Measurements from ENCODE around the gene CYLC2. TPM values are rescaled to one million over a fixed set of nuclear protein-coding genes. Genes with fewer than 3 reads are reported as not detected.

CYLC2 gene
- total RNA-seq, 1 donor from 2014 or later: not detected

DNA sequence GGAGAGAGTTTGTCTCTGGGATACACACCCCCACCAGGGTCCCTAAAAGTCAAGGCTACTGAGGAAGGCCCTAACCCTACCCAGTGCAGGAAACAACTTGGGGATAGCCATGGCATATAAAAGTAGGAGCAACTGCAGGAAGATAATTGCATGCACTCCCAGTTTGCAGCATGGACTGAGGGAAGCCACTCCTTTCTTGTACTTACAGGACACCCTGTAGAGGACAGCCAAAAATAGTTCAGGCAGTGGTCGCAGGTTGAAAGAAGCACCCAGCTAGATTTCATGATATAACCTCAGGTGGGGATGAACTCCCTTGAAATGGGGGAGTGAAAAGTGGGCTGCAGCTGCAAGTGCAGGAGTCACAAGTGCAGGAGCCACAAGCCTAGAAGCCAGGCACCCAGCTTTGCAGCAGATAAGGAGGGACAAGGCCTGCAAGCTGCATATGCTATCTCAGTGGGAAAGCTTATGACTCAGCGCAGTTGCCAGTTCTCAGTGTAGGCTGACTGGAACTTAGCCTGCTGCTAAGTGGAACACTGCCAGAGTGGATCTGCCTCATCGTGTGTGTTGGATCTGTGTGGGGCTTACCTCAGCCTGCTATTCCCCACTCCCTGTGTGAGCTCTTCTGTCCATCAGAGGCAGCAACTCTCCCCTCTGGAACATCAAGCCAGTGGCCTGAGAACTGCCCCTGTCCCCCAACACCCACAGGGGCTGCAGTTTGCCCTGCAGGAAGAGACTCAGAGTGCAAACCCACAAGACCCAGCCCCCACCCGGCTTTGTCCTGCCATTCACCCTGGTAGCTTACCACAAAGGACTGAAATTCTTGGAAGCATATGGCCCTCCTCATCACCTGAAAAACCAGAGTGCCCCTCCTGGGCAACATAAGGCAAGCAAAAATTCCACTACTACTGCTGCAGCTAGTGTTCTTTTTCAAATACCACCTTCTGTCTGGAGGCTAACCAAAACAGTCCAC, 42.7 kb downstream of the CYLC2 start:
- no peaks in the 10 kb centered on the region for H3K27me3 Mint-ChIP-seq (ENCODE audit: low read depth)
- no peak for DNase-seq (ENCODE audit: low spot score)
- intact Hi-C loops (cut with micrococcal nuclease): no loop called here
- H3K36me3 Mint-ChIP-seq (ENCODE audit: low read depth): no peaks in the 10 kb centered on the region
- peaks cover 29% of the 10 kb centered on the region for H3K9me3 Mint-ChIP-seq
- no peak overlapping the region for H3K27ac Mint-ChIP-seq
- no peak overlapping the region for H3K4me3 Mint-ChIP-seq (ENCODE audit: low read depth)
- no peaks in the 10 kb centered on the region for H3K4me1 Mint-ChIP-seq (ENCODE audit: low read depth)

DNA sequence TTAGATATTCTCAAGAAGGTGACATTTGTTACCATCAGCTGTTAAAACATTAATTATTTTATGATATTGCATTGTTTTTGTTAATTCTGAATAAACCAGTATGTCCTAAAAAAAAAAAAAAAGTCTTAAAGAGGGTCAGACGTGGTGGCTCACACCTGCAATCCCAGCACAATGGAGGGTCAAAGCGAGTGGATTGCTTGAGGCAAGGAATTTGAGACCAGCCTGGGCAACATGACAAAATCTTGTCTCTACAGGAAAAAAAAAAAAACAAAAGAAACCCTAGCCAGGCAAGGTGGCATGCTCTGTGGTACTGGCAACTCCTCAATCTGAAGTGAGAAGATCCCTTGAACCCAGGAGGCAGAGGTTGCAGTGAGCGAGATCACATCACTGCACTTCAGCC, 46.8 kb downstream of the CYLC2 start:
- Mint-ChIP-seq H3K4me1 (ENCODE audit: low read depth) (no peaks in the 10 kb centered on the region), H3K36me3 (ENCODE audit: low read depth) (no peaks in the 10 kb centered on the region), H3K27me3 (ENCODE audit: low read depth) (no peaks in the 10 kb centered on the region), H3K27ac (no peak overlapping the region), H3K9me3 (peaks cover 34% of the 10 kb centered on the region), H3K4me3 (ENCODE audit: low read depth) (no peak overlapping the region)
- DNase-seq (ENCODE audit: low spot score): no peak
- intact Hi-C loops (cut with micrococcal nuclease): no loop called here
